NCI-H2227 (cell line): ENCODE results near the gene CACNA1B.
A peak's percentile ranks its signal among the peaks of the same experiment; 100 is the strongest.
"Not testable (repeated sequence)": the region's sequence is repeated elsewhere in the genome, so short reads cannot be mapped to it uniquely, and the experiment has no call there.

ENCODE experiments used
- DNase-seq: peaks from one replicate; lab custom pipeline; 2025; ENCODE audit not compliant: unreplicated experiment; lab: John Stamatoyannopoulos, UW

The CACNA1B gene

GRCh38 chr9:137865581-137866145 lies 11.9 kb upstream of the CACNA1B start:
- DNase-seq, result peak; percentile 70

GRCh38 chr9:137866226-137867141 lies 11.1 kb upstream of the CACNA1B start:
- DNase-seq, result no peak

GRCh38 chr9:137870432-137870831 lies 7.2 kb upstream of the CACNA1B start:
- DNase-seq, result no peak

GRCh38 chr9:137872296-137872695 lies 5.3 kb upstream of the CACNA1B start:
- DNase-seq, result no peak

- no peak for DNase-seq
These were observed 4.2 kb upstream of the CACNA1B start for GRCh38 chr9:137873408-137873807.

GRCh38 chr9:137873858-137874362 lies 3.7 kb upstream of the CACNA1B start:
- DNase-seq, result no peak

GRCh38 chr9:137875354-137875753 lies 2.2 kb upstream of the CACNA1B start:
- no peak for DNase-seq

- no peak for DNase-seq
These were observed 1.7 kb upstream of the CACNA1B start for GRCh38 chr9:137875846-137876245.

- DNase-seq, result no peak
These were observed 1.3 kb upstream of the CACNA1B start for GRCh38 chr9:137876269-137876668.

GRCh38 chr9:137876781-137877386 lies 698 bp upstream of the CACNA1B start:
- DNase-seq, result no peak

GRCh38 chr9:137878146-137878941 lies 762 bp downstream of the CACNA1B start:
- peak; percentile 68 for DNase-seq

GRCh38 chr9:137879052-137879451 lies 1.5 kb downstream of the CACNA1B start:
- DNase-seq, result no peak

- DNase-seq, result no peak
These were observed 2.1 kb downstream of the CACNA1B start for GRCh38 chr9:137879566-137880150.

GRCh38 chr9:137880160-137880975 lies 2.8 kb downstream of the CACNA1B start:
- no peak for DNase-seq

- DNase-seq, result no peak
These were observed 3.5 kb downstream of the CACNA1B start for GRCh38 chr9:137880976-137881530.

GRCh38 chr9:137881591-137882505 lies 4.3 kb downstream of the CACNA1B start:
- no peak for DNase-seq

GRCh38 chr9:137882506-137882821 lies 4.9 kb downstream of the CACNA1B start:
- no peak for DNase-seq

GRCh38 chr9:137883977-137884376 lies 6.4 kb downstream of the CACNA1B start:
- DNase-seq, result not testable (repeated sequence)

GRCh38 chr9:137884547-137884946 lies 7.0 kb downstream of the CACNA1B start:
- not testable (repeated sequence) for DNase-seq
